K562 (cell line): Measurements from ENCODE around the gene ZBTB2. TPM values are rescaled to one million over a fixed set of nuclear protein-coding genes. Genes with fewer than 3 reads are reported as not detected.

Source experiments
- MAFG ChIP-seq: fragments of 450-650 bp; conservative IDR thresholded peaks from 2 replicates; pipeline ENCODE4 v1.6.1; 2016; ENCODE audit warnings: missing genetic modification characterization, missing compliant biosample characterization
- RCOR1 ChIP-seq, 2 experiments: IDR thresholded peaks; 2 replicates each; pipeline ENCODE4 v1.6.1; 2012; ENCODE audit warnings: low read depth in 2 of 2, low read length in 2 of 2, borderline replicate concordance in 1 of 2, improper control_type of control experiment in 1 of 2
- ZNF318 ChIP-seq, 2 experiments: fragments of 450-650 bp; IDR thresholded peaks; 2 replicates each; pipeline ENCODE4 v1.6.1; 2016; ENCODE audit warnings: mild to moderate bottlenecking in 2 of 2, borderline replicate concordance in 1 of 2, low read depth in 1 of 2, moderate library complexity in 1 of 2
- polyA plus RNA-seq, 8 experiments: library from polyadenylated mRNA; depleted of rRNA in 4 of 8; stranded (reverse) in 5 of 8; unstranded in 3 of 8; fragments of >200 nt; fragmentation: Nextera tagmentation in 2 of 8; fragmentation: Illumina TruSeq in 1 of 8; extraction: Ambion mirVana in 2 of 8; extraction: Trizol in 1 of 8; gene quantifications; 2 replicates each; pipeline versions ENCODE4 v1.2.1 to v1.2.3, GENCODE V29; 2011 to 2014; ENCODE audit warnings: inconsistent platforms in 1 of 8, missing spikeins in 1 of 8
- total RNA-seq, 7 experiments: library from RNA; depleted of rRNA in 6 of 7; stranded (reverse); fragments of >200 nt in 6 of 7; fragmentation: Illumina TruSeq in 2 of 7; extraction: Trizol in 2 of 7; gene quantifications; 2 replicates each; pipeline versions ENCODE4 v1.2.1 to v1.2.3, GENCODE V29; 2011 to 2021; ENCODE audit warnings: low replicate concordance in 1 of 7

Gene ZBTB2
- total and polyA plus RNA-seq, 9 of the 15 experiments (the other 6 are each of a cell fraction or from before 2014, with no cell fraction given), result 5.1 to 26.2 (median 16.4) TPM

- TF ChIP-seq ZNF318 (IDR thresholded peaks at IDR 0.05; ENCODE audit: borderline replicate concordance in 1 of 2, low read depth in 1 of 2), result no peak
- TF ChIP-seq RCOR1 (IDR thresholded peaks at IDR 0.05; ENCODE audit: borderline replicate concordance in 1 of 2, low read depth in 2 of 2, low read length in 2 of 2), result no peak
- TF ChIP-seq MAFG (tag), result no peak
These were observed 26.1 kb downstream of the ZBTB2 start (continued) for GRCh38 chr6:151365233-151365632.
